Upper lobe of right lung (tissue), 1 donor: Measurements from ENCODE around the gene RANBP3. TPM values are rescaled to one million over a fixed set of nuclear protein-coding genes. Genes with fewer than 3 reads are reported as not detected.
"Not testable (repeated sequence)": the region's sequence is repeated elsewhere in the genome, so short reads cannot be mapped to it uniquely, and the experiment has no call there.

Experiments used
- ATAC-seq: fragments of 200-7000 bp; cut with Tn5 transposase; one replicate; pipeline ENCODE4 v1.9.1; 2020; ENCODE audit warnings: mild to moderate bottlenecking, moderate library complexity
- DNase-seq: peaks from one replicate; pipeline ENCODE4 v3.0.0-alpha.2; 2020
- H3K27ac ChIP-seq: fragments of 200-600 bp; one replicate; pipeline ENCODE4 v1.8.0; 2022
- H3K27me3 ChIP-seq: fragments of 200-600 bp; one replicate; pipeline ENCODE4 v1.8.0; 2022; ENCODE audit warnings: mild to moderate bottlenecking
- H3K36me3 ChIP-seq: fragments of 200-600 bp; one replicate; pipeline ENCODE4 v1.8.0; 2022
- H3K4me1 ChIP-seq: fragments of 200-600 bp; one replicate; pipeline ENCODE4 v1.8.0; 2022
- H3K4me3 ChIP-seq: fragments of 200-600 bp; one replicate; pipeline ENCODE4 v1.8.0; 2022; ENCODE audit warnings: mild to moderate bottlenecking
- H3K9me3 ChIP-seq: fragments of 200-600 bp; one replicate; pipeline ENCODE4 v1.8.0; 2022
- CTCF ChIP-seq: fragments of 200-600 bp; IDR thresholded peaks from one replicate; pipeline ENCODE4 v1.8.0; 2022; ENCODE audit warnings: antibody characterized with exemption
- intact Hi-C: fragments of 100-400 bp; cut with DNase I; formaldehyde crosslinking; loops from one replicate; pipeline ENCODE4 v1.11.0; 2022
- total RNA-seq: library from RNA; stranded (reverse); fragmentation: NEBNext Ultra II Directional; extraction: Animal tissue kit (Norgen Biotek cat#: 25700); gene quantifications from one replicate; pipeline ENCODE4 v1.2.1, GENCODE V29; 2021
- donor health status: DM: no; HTN: yes; CAD: no; lungs with severe emphysema.

RANBP3 gene
- total RNA-seq, 1 donor from 2014 or later, result 65.5 TPM

GRCh38 chr19:5988517-5989387 lies 10.8 kb upstream of the RANBP3 start:
- Histone ChIP-seq H3K36me3 (no peaks in the 10 kb centered on the region), H3K4me1 (peaks cover 9% of the 10 kb centered on the region), H3K27ac (no peak overlapping the region), H3K27me3 (no peaks in the 10 kb centered on the region), H3K9me3 (no peaks in the 10 kb centered on the region), H3K4me3 (no peak overlapping the region)
- DNase-seq (no peak), ATAC-seq (no peak)
- no peak for TF ChIP-seq CTCF
- intact Hi-C loops, result no loop called here

- peak; percentile 86 for ATAC-seq
- intact Hi-C loops, result no loop called here
- no peaks in the 10 kb centered on the region for H3K36me3 ChIP-seq
- peaks cover 9% of the 10 kb centered on the region for H3K4me1 ChIP-seq
- no peak for DNase-seq
- H3K27me3 ChIP-seq, result no peaks in the 10 kb centered on the region
- TF ChIP-seq CTCF, result peak; percentile 95
- no peaks in the 10 kb centered on the region for H3K9me3 ChIP-seq
- H3K27ac ChIP-seq, result no peak overlapping the region
- peak overlapping the region; percentile 41 for H3K4me3 ChIP-seq
These were observed 9.3 kb upstream of the RANBP3 start for GRCh38 chr19:5987077-5987818.

GRCh38 chr19:5985837-5986236 lies 7.9 kb upstream of the RANBP3 start:
- H3K27ac ChIP-seq, ATAC-seq, H3K36me3 ChIP-seq, H3K4me3 ChIP-seq, H3K27me3 ChIP-seq, H3K4me1 ChIP-seq, intact Hi-C loops, DNase-seq, H3K9me3 ChIP-seq: not testable (repeated sequence)

- intact Hi-C loops, result no loop called here
- no peak overlapping the region for H3K4me3 ChIP-seq
- H3K27ac ChIP-seq, result no peak overlapping the region
- H3K4me1 ChIP-seq, result peaks cover 9% of the 10 kb centered on the region
- TF ChIP-seq CTCF, result no peak
- DNase-seq (no peak), ATAC-seq (no peak)
- no peaks in the 10 kb centered on the region for H3K27me3 ChIP-seq
- no peaks in the 10 kb centered on the region for H3K36me3 ChIP-seq
- no peaks in the 10 kb centered on the region for H3K9me3 ChIP-seq
These were observed 7.3 kb upstream of the RANBP3 start for GRCh38 chr19:5985098-5985783.

GRCh38 chr19:5984600-5984999 lies 6.7 kb upstream of the RANBP3 start:
- no peaks in the 10 kb centered on the region for H3K36me3 ChIP-seq
- peaks cover 9% of the 10 kb centered on the region for H3K4me1 ChIP-seq
- H3K27ac ChIP-seq, result no peak overlapping the region
- no peaks in the 10 kb centered on the region for H3K9me3 ChIP-seq
- TF ChIP-seq CTCF, result no peak
- DNase-seq, result no peak
- H3K27me3 ChIP-seq, result no peaks in the 10 kb centered on the region
- ATAC-seq, result no peak
- H3K4me3 ChIP-seq, result no peak overlapping the region
- intact Hi-C loops, result no loop called here
